ENCODE measurements around the gene VAV3.

The VAV3 gene

GRCh38 chr1:107622535-107622934, 342.4 kb downstream of the VAV3 start:
- DNase-seq (ENCODE audit: extremely low spot score), result no peak
- ChIA-PET CTCF (interaction anchor here (0.9 kb wide), 1 partner anchor 13 kb away, joined by 3 read pairs; no protein-coding TSS in a partner anchor), POLR2A (no interaction called here)
- no peak for TF ChIP-seq CTCF (IDR thresholded peaks at IDR 0.05; ENCODE audit: control extremely low read depth, extremely low read depth, low read depth, missing control alignments)

- no peak for TF ChIP-seq CTCF (IDR thresholded peaks at IDR 0.05; ENCODE audit: control extremely low read depth, extremely low read depth, low read depth, missing control alignments)
- ChIA-PET CTCF (interaction anchor here (0.6 to 1.0 kb wide), 2 partner anchors 10 to 20 kb away, joined by 3 read pairs; no protein-coding TSS in a partner anchor), POLR2A (no interaction called here)
- no peak for DNase-seq (ENCODE audit: extremely low spot score)
Measured at GRCh38 chr1:107620753-107621152, 344.2 kb downstream of the VAV3 start.

GRCh38 chr1:107618539-107618938, 346.4 kb downstream of the VAV3 start:
- no peak for TF ChIP-seq CTCF (IDR thresholded peaks at IDR 0.05; ENCODE audit: control extremely low read depth, extremely low read depth, low read depth, missing control alignments)
- ChIA-PET POLR2A (no interaction called here), CTCF (no interaction called here)
- no peak for DNase-seq (ENCODE audit: extremely low spot score)

GRCh38 chr1:107617921-107618320, 347.1 kb downstream of the VAV3 start:
- CTCF ChIA-PET, result no interaction called here
- no peak for TF ChIP-seq CTCF (IDR thresholded peaks at IDR 0.05; ENCODE audit: control extremely low read depth, extremely low read depth, low read depth, missing control alignments)
- no peak for DNase-seq (ENCODE audit: extremely low spot score)
- POLR2A ChIA-PET, result no interaction called here

GRCh38 chr1:107617456-107617855, 347.5 kb downstream of the VAV3 start:
- POLR2A ChIA-PET, result no interaction called here
- no peak for TF ChIP-seq CTCF (IDR thresholded peaks at IDR 0.05; ENCODE audit: control extremely low read depth, extremely low read depth, low read depth, missing control alignments)
- DNase-seq (ENCODE audit: extremely low spot score), result no peak
- CTCF ChIA-PET, result no interaction called here

- no peak for TF ChIP-seq CTCF (IDR thresholded peaks at IDR 0.05; ENCODE audit: control extremely low read depth, extremely low read depth, low read depth, missing control alignments)
- CTCF ChIA-PET, result interaction anchor here (1.2 to 1.4 kb wide), 2 partner anchors 13 to 30 kb away, joined by 3 to 4 read pairs; no protein-coding TSS in a partner anchor
- POLR2A ChIA-PET, result no interaction called here
- DNase-seq (ENCODE audit: extremely low spot score), result no peak
Measured at GRCh38 chr1:107609808-107610207, 355.2 kb downstream of the VAV3 start.

GRCh38 chr1:107604825-107605224, 360.2 kb downstream of the VAV3 start:
- POLR2A ChIA-PET, result no interaction called here
- TF ChIP-seq CTCF (IDR thresholded peaks at IDR 0.05; ENCODE audit: control extremely low read depth, extremely low read depth, low read depth, missing control alignments), result no peak
- CTCF ChIA-PET, result no interaction called here
- DNase-seq (ENCODE audit: extremely low spot score), result no peak

Data from GM10248 (cell line).